Glutamatergic neuron (in vitro differentiated cells): ENCODE measurements around the gene FIZ1. TPM values are rescaled to one million over a fixed set of nuclear protein-coding genes. Genes with fewer than 3 reads are reported as not detected.
A peak's percentile ranks its signal among the peaks of the same experiment; 100 is the strongest.

Experiments used
- DNase-seq: peaks from one replicate; pipeline ENCODE4 v3.0.0; 2022
- H3K27ac Mint-ChIP-seq: one replicate; pipeline ENCODE4 v1.8.0; 2020; ENCODE audit warnings: mild to moderate bottlenecking, mixed read lengths, inconsistent platforms; ENCODE audit not compliant: unreplicated experiment
- H3K27me3 Mint-ChIP-seq: one replicate; pipeline ENCODE4 v1.8.0; 2020; ENCODE audit warnings: mild to moderate bottlenecking, moderate library complexity, mixed read lengths, inconsistent platforms; ENCODE audit not compliant: unreplicated experiment
- H3K36me3 Mint-ChIP-seq: one replicate; pipeline ENCODE4 v1.8.0; 2020; ENCODE audit warnings: mild to moderate bottlenecking, mixed read lengths, inconsistent platforms; ENCODE audit not compliant: unreplicated experiment
- H3K4me1 Mint-ChIP-seq: one replicate; pipeline ENCODE4 v1.8.0; 2020; ENCODE audit warnings: mild to moderate bottlenecking, low read depth, mixed read lengths, inconsistent platforms; ENCODE audit not compliant: unreplicated experiment
- H3K4me3 Mint-ChIP-seq: one replicate; pipeline ENCODE4 v1.8.0; 2020; ENCODE audit warnings: mild to moderate bottlenecking, mixed read lengths, inconsistent platforms; ENCODE audit not compliant: unreplicated experiment
- H3K9me3 Mint-ChIP-seq: one replicate; pipeline ENCODE4 v1.8.0; 2020; ENCODE audit warnings: mild to moderate bottlenecking, moderate library complexity, mixed read lengths, inconsistent platforms; ENCODE audit not compliant: unreplicated experiment
- CTCF ChIP-seq: fragments of 200-600 bp; sonication (generic); IDR thresholded peaks from one replicate; pipeline ENCODE4 v1.5.0; 2021; ENCODE audit not compliant: partially characterized antibody, unreplicated experiment
- total RNA-seq: library from RNA; stranded (reverse); fragmentation: NEBNext Ultra II Directional; extraction: Animal tissue kit (Norgen Biotek cat#: 25700); gene quantifications from one replicate; pipeline ENCODE4 v1.2.1, GENCODE V29; 2021; ENCODE audit not compliant: unreplicated experiment

FIZ1 gene
- total RNA-seq, 1 donor from 2014 or later, result 26.0 TPM

- Mint-ChIP-seq H3K4me1 (no peaks in the 10 kb centered on the region), H3K9me3 (peaks cover 17% of the 10 kb centered on the region), H3K36me3 (peaks cover 19% of the 10 kb centered on the region), H3K4me3 (no peak overlapping the region), H3K27ac (no peak overlapping the region), H3K27me3 (peaks cover 10% of the 10 kb centered on the region)
- TF ChIP-seq CTCF, result no peak
- no peak for DNase-seq
Observed at GRCh38 chr19:55621673-55622231, 22.4 kb upstream of the FIZ1 start.

- Mint-ChIP-seq H3K9me3 (peaks cover 17% of the 10 kb centered on the region), H3K36me3 (peaks cover 19% of the 10 kb centered on the region), H3K27ac (no peak overlapping the region), H3K27me3 (peaks cover 11% of the 10 kb centered on the region), H3K4me3 (no peak overlapping the region), H3K4me1 (no peaks in the 10 kb centered on the region)
- no peak for DNase-seq
- TF ChIP-seq CTCF, result no peak
Observed at GRCh38 chr19:55621205-55621672, 21.9 kb upstream of the FIZ1 start.

GRCh38 chr19:55620410-55621204, 21.3 kb upstream of the FIZ1 start:
- H3K4me1 Mint-ChIP-seq, result no peaks in the 10 kb centered on the region
- DNase-seq, result no peak
- H3K27ac Mint-ChIP-seq, result no peak overlapping the region
- H3K9me3 Mint-ChIP-seq, result peaks cover 17% of the 10 kb centered on the region
- peaks cover 11% of the 10 kb centered on the region for H3K27me3 Mint-ChIP-seq
- no peak overlapping the region for H3K4me3 Mint-ChIP-seq
- peaks cover 19% of the 10 kb centered on the region for H3K36me3 Mint-ChIP-seq
- no peak for TF ChIP-seq CTCF

- no peak overlapping the region for H3K4me3 Mint-ChIP-seq
- peaks cover 19% of the 10 kb centered on the region for H3K36me3 Mint-ChIP-seq
- H3K4me1 Mint-ChIP-seq, result no peaks in the 10 kb centered on the region
- H3K27ac Mint-ChIP-seq, result peak overlapping the region; percentile 8
- no peak for TF ChIP-seq CTCF
- no peak for DNase-seq
- peaks cover 17% of the 10 kb centered on the region for H3K9me3 Mint-ChIP-seq
- peaks cover 11% of the 10 kb centered on the region for H3K27me3 Mint-ChIP-seq
Observed at GRCh38 chr19:55619286-55619685, 20.0 kb upstream of the FIZ1 start.

GRCh38 chr19:55618426-55618825, 19.1 kb upstream of the FIZ1 start:
- TF ChIP-seq CTCF, result no peak
- no peaks in the 10 kb centered on the region for H3K4me1 Mint-ChIP-seq
- peaks cover 11% of the 10 kb centered on the region for H3K9me3 Mint-ChIP-seq
- no peak overlapping the region for H3K4me3 Mint-ChIP-seq
- no peak for DNase-seq
- H3K27me3 Mint-ChIP-seq, result peaks cover 7% of the 10 kb centered on the region
- H3K36me3 Mint-ChIP-seq, result peaks cover 14% of the 10 kb centered on the region
- H3K27ac Mint-ChIP-seq, result peak overlapping the region; percentile 22
